ES-I3 (cell line): ENCODE data around the gene CIT.

Source experiments
- H3K36me3 ChIP-seq: 2 replicates; pipeline ENCODE4 v1.6.1; 2013; ENCODE audit warnings: mild to moderate bottlenecking, low read length, control low read depth, moderate library complexity; ENCODE audit not compliant: insufficient read depth
- H3K4me1 ChIP-seq: 2 replicates; pipeline ENCODE4 v1.6.1; 2013; ENCODE audit warnings: mild to moderate bottlenecking, control low read depth, low read length; ENCODE audit not compliant: insufficient read depth
- H3K9ac ChIP-seq: 2 replicates; pipeline ENCODE4 v1.6.1; 2013; ENCODE audit warnings: low read depth, mild to moderate bottlenecking, low read length, moderate library complexity
- H3K9me3 ChIP-seq: 2 replicates; pipeline ENCODE4 v1.6.1; 2013; ENCODE audit warnings: mild to moderate bottlenecking, low read length, moderate library complexity; ENCODE audit not compliant: control insufficient read depth, insufficient read depth

CIT gene

GRCh38 chr12:119686355-119686754 lies 190.8 kb downstream of the CIT start:
- Histone ChIP-seq H3K4me1 (peaks cover 2% of the 10 kb centered on the region; the same call in 1 of the 2 replicates), H3K9ac (no peak overlapping the region), H3K36me3 (peaks cover 3% of the 10 kb centered on the region), H3K9me3 (no peaks in the 10 kb centered on the region)

GRCh38 chr12:119685375-119685774 lies 191.7 kb downstream of the CIT start:
- Histone ChIP-seq H3K9ac (no peak overlapping the region), H3K9me3 (no peaks in the 10 kb centered on the region), H3K36me3 (peaks cover 9% of the 10 kb centered on the region), H3K4me1 (peaks cover 9% of the 10 kb centered on the region; the same call in 1 of the 2 replicates)

GRCh38 chr12:119684711-119685369 lies 192.3 kb downstream of the CIT start:
- peaks cover 9% of the 10 kb centered on the region; the same call in 1 of the 2 replicates for H3K4me1 ChIP-seq
- no peaks in the 10 kb centered on the region for H3K9me3 ChIP-seq
- H3K36me3 ChIP-seq = peaks cover 12% of the 10 kb centered on the region
- no peak overlapping the region for H3K9ac ChIP-seq

GRCh38 chr12:119683816-119684215 lies 193.3 kb downstream of the CIT start:
- H3K9ac ChIP-seq = no peak overlapping the region
- H3K36me3 ChIP-seq = peaks cover 21% of the 10 kb centered on the region
- peaks cover 9% of the 10 kb centered on the region; the same call in 1 of the 2 replicates for H3K4me1 ChIP-seq
- H3K9me3 ChIP-seq = no peaks in the 10 kb centered on the region

GRCh38 chr12:119683413-119683812 lies 193.7 kb downstream of the CIT start:
- peaks cover 25% of the 10 kb centered on the region for H3K36me3 ChIP-seq
- H3K4me1 ChIP-seq = peaks cover 9% of the 10 kb centered on the region; the same call in 1 of the 2 replicates
- no peak overlapping the region for H3K9ac ChIP-seq
- H3K9me3 ChIP-seq = no peaks in the 10 kb centered on the region

GRCh38 chr12:119682639-119683252 lies 194.4 kb downstream of the CIT start:
- Histone ChIP-seq H3K4me1 (peaks cover 9% of the 10 kb centered on the region; the same call in 1 of the 2 replicates), H3K36me3 (peaks cover 30% of the 10 kb centered on the region), H3K9ac (no peak overlapping the region), H3K9me3 (no peaks in the 10 kb centered on the region)

- Histone ChIP-seq H3K9ac (no peak overlapping the region), H3K4me1 (peaks cover 9% of the 10 kb centered on the region; the same call in 1 of the 2 replicates), H3K9me3 (no peaks in the 10 kb centered on the region), H3K36me3 (peaks cover 35% of the 10 kb centered on the region)
These were observed 195.1 kb downstream of the CIT start for GRCh38 chr12:119681728-119682638.

- H3K9ac ChIP-seq = no peak overlapping the region
- peaks cover 40% of the 10 kb centered on the region for H3K36me3 ChIP-seq
- H3K4me1 ChIP-seq = peaks cover 9% of the 10 kb centered on the region; the same call in 1 of the 2 replicates
- H3K9me3 ChIP-seq = no peaks in the 10 kb centered on the region
These were observed 196.0 kb downstream of the CIT start for GRCh38 chr12:119681111-119681510.

- Histone ChIP-seq H3K36me3 (peaks cover 52% of the 10 kb centered on the region), H3K4me1 (peaks cover 9% of the 10 kb centered on the region; the same call in 1 of the 2 replicates), H3K9ac (no peak overlapping the region), H3K9me3 (no peaks in the 10 kb centered on the region)
These were observed 197.6 kb downstream of the CIT start for GRCh38 chr12:119679490-119679889.

GRCh38 chr12:119679081-119679480 lies 198.0 kb downstream of the CIT start:
- no peak overlapping the region for H3K9ac ChIP-seq
- peaks cover 9% of the 10 kb centered on the region; the same call in 1 of the 2 replicates for H3K4me1 ChIP-seq
- H3K36me3 ChIP-seq = peaks cover 56% of the 10 kb centered on the region
- H3K9me3 ChIP-seq = no peaks in the 10 kb centered on the region

- Histone ChIP-seq H3K9ac (no peak overlapping the region), H3K4me1 (peaks cover 9% of the 10 kb centered on the region; the same call in 1 of the 2 replicates), H3K9me3 (no peaks in the 10 kb centered on the region), H3K36me3 (peaks cover 55% of the 10 kb centered on the region)
These were observed 198.7 kb downstream of the CIT start for GRCh38 chr12:119678459-119678858.

- Histone ChIP-seq H3K36me3 (peaks cover 68% of the 10 kb centered on the region), H3K4me1 (peaks cover 9% of the 10 kb centered on the region; the same call in 1 of the 2 replicates), H3K9ac (no peak overlapping the region), H3K9me3 (no peaks in the 10 kb centered on the region)
These were observed 200.5 kb downstream of the CIT start for GRCh38 chr12:119676573-119676972.

- H3K4me1 ChIP-seq = peaks cover 4% of the 10 kb centered on the region; the same call in 1 of the 2 replicates
- no peaks in the 10 kb centered on the region for H3K9me3 ChIP-seq
- peaks cover 68% of the 10 kb centered on the region for H3K36me3 ChIP-seq
- H3K9ac ChIP-seq = no peak overlapping the region
These were observed 201.1 kb downstream of the CIT start for GRCh38 chr12:119676022-119676421.

GRCh38 chr12:119674560-119674959 lies 202.6 kb downstream of the CIT start:
- H3K9ac ChIP-seq = no peak overlapping the region
- H3K36me3 ChIP-seq = peaks cover 60% of the 10 kb centered on the region
- H3K9me3 ChIP-seq = no peaks in the 10 kb centered on the region
- no peaks in the 10 kb centered on the region for H3K4me1 ChIP-seq
